HG03432 (cell line): ENCODE measurements around the gene AQP6.

Source experiments
- ATAC-seq: cut with Tn5 transposase; IDR thresholded peaks from one replicate; pipeline ENCODE4 v1.9.1; 2021; ENCODE audit warnings: mild to moderate bottlenecking, moderate library complexity; ENCODE audit not compliant: unreplicated experiment

Gene AQP6

GRCh38 chr12:49972641-49973360 lies at the start of gene AQP6:
AQP6 (plus strand) TSS chr12:49972947; CDS start chr12:49973174, 227 bp downstream.
- ATAC-seq = no peak

- no peak for ATAC-seq
Measured at GRCh38 chr12:49923035-49923644, 49.6 kb upstream of the AQP6 start.

- no peak for ATAC-seq
Measured at GRCh38 chr12:49923880-49924556, 48.7 kb upstream of the AQP6 start.

DNA sequence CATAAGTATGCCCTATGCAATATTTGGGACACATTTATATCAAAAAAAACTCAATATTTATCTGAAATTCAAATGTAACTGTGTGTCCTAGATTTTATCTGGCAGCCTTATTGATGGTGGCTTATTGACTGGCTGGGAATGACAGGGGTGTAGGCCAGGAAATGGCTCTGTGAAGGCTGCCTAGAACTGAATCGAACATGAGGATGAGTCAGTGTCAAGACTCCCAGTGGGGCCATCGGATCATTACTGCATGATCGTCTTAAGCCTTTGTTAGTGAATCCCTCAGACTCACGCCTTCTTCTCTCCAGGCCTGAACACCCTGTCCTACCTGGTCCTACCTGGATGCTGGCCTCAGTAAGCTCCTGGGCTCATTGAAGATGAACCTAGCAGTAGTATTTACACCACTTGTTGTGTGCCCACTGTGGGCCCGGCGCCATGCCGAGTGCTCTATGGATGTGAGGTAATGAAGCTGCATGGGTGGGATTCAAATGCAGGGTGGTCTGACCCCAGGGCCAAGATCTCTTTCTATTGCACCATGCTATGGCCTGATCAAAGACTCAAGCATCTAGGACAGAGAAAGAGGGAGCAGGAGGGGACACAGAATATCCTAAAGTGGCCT lies 48.0 kb upstream of the AQP6 start:
- no peak for ATAC-seq

GRCh38 chr12:49925433-49926204 lies 47.1 kb upstream of the AQP6 start:
- ATAC-seq = no peak

DNA sequence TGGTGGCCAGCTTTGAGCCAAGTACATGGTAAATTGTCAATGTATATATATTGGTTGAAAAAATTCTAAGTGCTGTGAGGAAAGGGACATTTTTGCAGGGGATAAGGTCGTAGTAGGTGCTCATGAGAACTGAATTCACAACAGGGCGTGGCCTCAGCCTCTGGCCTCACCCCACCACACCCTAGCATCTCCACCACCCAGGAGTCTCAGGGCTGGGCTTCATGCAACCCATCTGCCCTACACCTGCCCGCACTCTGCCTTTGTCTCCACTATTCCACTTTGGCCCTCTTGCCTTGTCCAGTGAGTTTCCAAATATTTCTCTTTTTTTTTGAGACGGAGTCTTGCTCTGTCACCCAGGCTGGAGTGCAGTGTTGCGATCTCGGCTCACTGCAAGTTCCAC lies 44.3 kb upstream of the AQP6 start:
- ATAC-seq = no peak

DNA sequence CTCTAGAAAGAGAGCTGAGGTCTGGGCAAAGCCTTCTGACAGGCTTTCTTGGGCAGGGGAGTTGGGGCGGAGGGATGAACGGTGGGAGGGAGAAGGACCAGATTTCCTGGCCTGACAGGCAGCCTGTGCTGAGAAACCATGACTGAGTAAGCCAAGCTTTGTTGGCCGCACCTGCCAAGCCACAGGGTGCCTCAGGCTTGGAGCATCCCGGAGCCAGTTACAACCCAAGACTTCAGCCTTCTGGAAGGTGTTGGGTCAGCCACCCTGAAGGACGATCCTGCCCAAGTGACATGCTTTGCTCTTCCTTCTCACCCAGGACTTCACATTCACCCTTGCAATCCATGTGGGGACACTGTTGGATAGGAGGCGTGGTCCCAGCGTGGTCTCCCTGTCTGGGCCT lies 43.2 kb upstream of the AQP6 start:
- ATAC-seq = no peak

DNA sequence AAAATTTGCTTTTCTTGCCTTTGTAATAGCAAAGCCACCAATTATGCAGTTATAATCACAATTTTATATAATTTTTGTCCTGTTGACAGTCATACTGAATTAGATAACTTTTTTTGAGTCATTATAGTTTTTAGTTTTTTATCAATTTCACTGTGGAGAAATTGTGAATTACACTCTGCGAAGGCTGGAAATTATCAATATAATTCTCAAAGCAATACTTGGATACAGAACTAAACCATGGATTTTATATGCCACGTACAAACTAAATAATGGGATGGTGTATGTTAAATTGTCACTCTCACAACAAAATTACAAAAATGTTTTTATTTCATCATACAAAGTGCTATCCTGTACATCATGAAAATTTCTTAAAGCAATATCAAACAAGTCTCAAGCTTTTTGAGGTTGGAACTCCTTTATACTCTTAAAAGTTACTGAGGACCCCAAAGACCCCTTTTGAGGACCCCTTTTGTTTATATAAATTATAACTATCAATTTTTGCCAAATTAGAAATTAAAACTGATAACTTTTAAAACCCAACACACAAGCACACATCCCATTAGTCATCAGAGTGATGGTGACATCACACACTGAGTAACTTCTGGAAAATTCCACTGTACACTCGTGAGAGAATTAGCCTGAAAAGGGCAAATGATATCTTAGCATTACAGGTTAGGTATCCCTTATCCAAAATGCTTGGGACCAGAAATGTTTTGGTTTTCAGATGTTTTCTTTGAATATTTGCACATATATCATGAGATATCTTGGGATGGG lies 42.0 kb upstream of the AQP6 start:
- ATAC-seq = no peak

DNA sequence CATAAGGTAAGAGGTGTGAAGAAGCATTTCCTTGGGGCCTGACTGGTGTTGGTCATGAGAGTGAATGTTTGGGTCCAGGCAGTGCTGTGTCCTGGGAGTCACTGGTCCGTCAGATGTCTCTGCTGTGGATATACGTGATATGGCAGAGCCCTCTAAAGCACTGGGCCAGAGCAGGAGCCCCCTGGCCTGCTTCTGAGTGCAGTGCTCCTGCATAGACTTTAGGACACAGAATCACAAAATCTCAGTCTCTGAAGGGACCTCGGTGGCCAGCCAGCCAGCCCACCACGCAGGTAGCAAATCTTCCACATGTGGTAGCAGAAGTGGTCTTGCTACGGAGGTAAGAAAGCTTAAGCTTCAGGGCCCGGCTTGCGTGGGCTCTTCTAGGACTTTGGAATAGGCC lies 40.7 kb upstream of the AQP6 start:
- no peak for ATAC-seq

DNA sequence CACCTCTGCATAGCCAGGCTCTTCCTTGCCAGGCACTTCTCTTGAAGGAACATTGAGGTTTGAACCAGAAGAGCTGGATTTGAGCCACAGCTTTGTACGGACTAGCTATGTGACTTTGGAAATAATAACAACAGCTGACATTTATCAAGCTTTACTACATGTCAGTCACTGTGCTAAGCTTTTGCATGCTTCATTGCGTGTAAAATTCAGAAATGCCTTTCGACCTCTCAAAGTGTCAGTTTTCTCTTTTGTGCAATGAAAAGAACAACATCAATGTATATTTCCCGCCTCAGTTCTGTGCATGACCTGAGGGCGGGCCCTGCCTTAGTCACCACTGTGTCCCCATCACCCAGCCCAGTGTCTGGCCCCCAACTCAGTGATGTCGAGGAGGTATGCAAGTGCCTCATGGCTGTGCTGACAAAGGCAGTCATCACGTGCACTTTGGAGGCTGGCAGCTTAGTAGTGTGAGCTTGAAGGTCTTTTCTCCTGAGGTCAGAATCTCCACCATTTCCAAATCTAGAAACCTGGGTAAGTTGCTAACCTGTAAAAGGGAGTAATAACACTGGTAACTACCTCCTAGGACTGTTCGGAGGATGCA lies 40.1 kb upstream of the AQP6 start:
- no peak for ATAC-seq

DNA sequence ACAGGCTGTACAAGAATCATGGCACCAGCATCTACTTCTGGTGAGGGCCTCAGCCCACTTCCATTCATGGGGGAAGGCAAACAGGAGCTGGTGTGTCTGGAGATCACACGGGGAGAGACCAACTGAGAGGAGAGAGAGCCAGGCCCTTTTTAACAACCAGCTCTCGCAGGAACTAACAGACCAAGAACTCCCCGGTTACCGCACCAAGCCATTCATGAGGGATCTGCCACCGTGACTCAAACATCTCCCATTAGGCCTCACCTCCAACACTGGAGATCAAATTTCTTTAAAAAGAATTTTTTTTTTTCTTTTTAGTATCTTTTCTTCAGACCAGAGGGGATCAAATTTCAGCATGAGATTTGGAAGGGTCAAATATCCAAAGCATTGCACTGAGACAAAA lies 39.0 kb upstream of the AQP6 start:
- ATAC-seq = no peak

DNA sequence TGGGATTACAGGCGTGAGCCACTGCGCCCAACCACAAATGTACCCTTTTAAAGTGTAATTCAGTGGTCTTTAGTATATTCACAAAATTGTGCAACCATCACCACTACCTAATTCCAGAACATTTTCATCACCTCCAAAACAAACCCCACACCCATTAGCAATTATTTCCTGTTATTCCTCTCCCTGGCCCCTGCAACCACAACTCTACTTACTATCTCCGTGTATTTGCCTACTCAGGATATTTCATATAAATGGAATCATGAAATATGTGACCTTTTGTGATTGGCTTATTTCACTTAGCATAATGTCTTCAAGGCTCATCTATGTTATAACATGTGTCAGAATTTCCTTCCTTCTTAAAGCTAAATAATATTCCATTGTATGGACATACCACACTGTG lies 38.2 kb upstream of the AQP6 start:
- no peak for ATAC-seq

- ATAC-seq = no peak
Measured at GRCh38 chr12:49936925-49937324, 35.8 kb upstream of the AQP6 start.

DNA sequence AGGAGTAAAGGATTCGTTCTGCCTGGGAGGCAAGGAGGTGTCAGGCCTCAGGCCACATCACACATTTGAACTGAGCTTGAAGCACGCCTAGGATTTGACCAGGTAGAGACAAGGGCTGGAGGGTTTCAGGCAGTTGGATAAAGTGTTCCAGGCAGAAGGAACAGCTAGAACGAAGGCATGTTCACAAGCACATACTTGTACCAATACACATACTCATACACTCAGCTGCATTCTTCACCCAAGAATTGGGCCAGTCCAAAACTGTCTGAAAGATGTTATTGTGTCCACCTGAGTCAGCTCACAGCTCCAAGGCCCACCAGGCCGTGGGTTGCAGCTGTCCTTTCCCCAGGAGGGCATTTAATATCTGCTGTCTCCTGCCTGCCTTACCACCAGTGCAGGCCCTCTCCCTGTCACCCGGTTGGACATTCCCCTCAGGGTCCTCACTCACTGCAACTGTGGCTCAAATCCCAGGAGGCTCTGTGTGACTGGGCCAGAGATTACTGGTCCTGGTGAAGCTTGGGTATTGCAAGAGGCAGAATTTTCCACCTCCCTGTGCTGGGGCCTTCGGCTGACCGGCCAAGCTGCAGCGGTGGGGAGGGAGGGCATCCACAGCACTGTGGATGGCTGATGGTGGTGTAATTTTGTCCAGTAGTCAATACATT lies 35.0 kb upstream of the AQP6 start:
- ATAC-seq = no peak

DNA sequence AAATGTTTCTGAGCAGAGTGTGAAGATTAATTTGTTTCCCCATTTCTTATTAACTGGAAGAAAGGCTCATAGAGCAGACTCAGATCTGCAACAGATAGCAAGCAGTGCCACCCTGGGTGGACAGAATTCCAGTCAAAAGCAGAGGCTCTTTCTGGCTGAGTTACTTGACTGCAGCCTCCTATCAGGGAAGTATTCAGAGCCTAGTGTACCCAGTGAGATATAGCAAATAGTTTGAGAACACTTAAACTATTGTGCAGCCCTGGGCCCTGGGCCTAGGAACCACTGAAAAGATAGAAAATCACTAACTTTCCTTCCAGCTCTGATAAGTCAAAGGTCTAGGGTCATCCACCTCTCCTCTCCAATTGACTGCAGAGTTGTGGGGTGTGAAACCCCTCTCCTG lies 33.4 kb upstream of the AQP6 start:
- ATAC-seq = no peak

DNA sequence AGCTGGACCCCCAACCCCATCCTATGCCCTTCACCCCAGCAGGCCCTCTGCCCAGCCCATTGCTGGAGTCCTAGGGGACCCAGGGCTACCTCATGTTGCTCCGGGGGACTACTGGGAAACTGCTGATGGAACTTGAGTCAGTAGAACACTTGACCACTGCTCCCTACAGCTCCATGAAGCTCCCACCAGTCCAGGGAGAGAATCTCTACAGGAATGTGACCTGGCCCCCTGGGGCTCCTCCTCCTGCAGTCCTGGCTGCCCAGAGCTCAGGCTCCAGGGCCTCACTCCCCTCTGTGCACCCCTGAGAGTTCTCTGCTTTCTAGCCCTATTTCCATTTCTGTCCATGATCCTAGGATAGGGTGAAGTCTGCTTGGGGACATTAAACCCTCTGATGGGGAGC lies 33.0 kb upstream of the AQP6 start:
- no peak for ATAC-seq

DNA sequence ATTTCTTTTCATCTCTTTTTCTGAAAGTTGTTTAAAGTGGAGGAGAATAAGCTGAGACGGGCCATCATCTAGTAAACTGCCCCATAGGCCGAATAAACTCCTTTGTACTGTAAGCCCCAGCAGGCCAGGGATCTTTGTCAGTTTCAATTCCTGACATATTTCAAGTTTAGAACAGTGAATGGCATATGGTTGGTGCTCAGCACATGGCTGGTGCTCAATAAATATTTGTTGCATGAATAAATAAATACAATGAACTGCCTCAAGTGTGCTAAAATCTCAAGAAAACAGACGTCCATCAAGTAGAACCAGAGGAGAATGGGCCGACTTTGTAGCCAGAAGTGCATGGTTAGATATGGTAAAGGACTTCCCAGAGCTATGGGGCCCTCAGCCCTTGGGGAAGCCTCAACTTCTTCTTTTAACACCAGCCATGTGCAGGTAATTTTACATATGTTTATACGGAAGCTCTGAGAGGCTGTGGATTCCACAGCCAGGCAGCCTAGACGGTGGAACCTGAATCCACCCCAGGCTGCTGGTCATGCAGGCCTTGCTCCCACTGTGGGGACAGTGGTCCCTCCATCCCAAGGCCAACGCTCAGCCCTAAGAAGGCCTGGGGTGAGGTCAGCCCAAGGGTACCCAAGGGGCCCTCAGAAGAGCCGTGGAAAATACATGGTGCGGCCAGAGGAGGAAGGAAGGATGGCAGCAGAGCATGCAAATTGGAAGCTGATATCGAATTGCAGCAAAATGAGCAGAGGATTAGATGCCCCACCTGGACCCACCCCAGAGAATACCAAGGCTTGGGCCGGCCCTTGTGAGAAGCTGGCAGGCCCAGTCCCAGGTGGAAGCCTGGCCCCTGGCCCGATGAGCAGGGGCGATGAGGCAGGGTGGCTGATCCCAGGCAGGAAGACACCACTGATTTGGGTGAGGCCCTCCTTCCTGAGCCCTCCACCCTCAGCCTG lies 30.9 kb upstream of the AQP6 start:
- ATAC-seq = no peak

DNA sequence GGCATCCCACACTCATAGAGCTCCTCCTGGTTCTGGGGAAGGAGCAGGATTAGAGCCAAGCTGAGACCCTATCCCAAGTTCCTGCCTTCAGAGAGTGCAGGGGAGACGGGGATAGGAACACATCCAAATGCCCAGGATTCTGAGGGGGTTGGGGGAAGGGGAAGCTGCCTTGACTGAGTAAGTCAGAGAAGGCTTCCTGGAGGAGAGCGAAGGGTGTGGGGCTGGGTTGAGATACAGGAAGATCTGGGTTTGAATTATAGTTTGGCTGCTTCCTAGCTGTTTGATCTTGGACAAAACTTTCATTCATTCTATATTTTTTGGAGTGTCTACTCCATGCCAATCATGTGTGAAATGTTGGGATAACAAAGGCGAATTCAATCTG lies 30.2 kb upstream of the AQP6 start:
- ATAC-seq = no peak
